Epithelial cell of prostate (primary cell): ENCODE results near the gene ARID3C.
"Not testable (repeated sequence)": the region's sequence is repeated elsewhere in the genome, so short reads cannot be mapped to it uniquely, and the experiment has no call there.

Experiments used
- DNase-seq: peaks from one replicate; pipeline ENCODE4 v3.0.0-alpha.2; 2011; ENCODE audit warnings: low read depth, low spot score
- H3K27ac ChIP-seq: fragments of 450-650 bp; 2 replicates; pipeline ENCODE4 v1.5.1; 2017; ENCODE audit warnings: mild to moderate bottlenecking

ARID3C gene

GRCh38 chr9:34653151-34654072 is 24.5 kb upstream of the ARID3C start:
- no peak overlapping the region for H3K27ac ChIP-seq
- DNase-seq = no peak

GRCh38 chr9:34652602-34653000 is 23.7 kb upstream of the ARID3C start:
- no peak for DNase-seq
- H3K27ac ChIP-seq = no peak overlapping the region

GRCh38 chr9:34651876-34652601 is 23.2 kb upstream of the ARID3C start, which contains the start of gene IL11RA:
IL11RA (plus strand) TSS chr9:34652185; CDS start chr9:34655218, 3,033 bp downstream.
- H3K27ac ChIP-seq = peak within 1 kb of the TSS; percentile 55
- no peak for DNase-seq

- DNase-seq = no peak
- H3K27ac ChIP-seq = peak overlapping the region; percentile 55
Observed at GRCh38 chr9:34651321-34651720, 22.5 kb upstream of the ARID3C start.

- no peak for DNase-seq
- no peak overlapping the region for H3K27ac ChIP-seq
Observed at GRCh38 chr9:34650816-34651215, 21.9 kb upstream of the ARID3C start.

- DNase-seq = no peak
- H3K27ac ChIP-seq = no peak overlapping the region
Observed at GRCh38 chr9:34648673-34649072, 19.8 kb upstream of the ARID3C start.

GRCh38 chr9:34647651-34648050 is 18.8 kb upstream of the ARID3C start:
- no peak for DNase-seq
- H3K27ac ChIP-seq = no peak overlapping the region

GRCh38 chr9:34647084-34647403 is 18.2 kb upstream of the ARID3C start:
- H3K27ac ChIP-seq = peak overlapping the region; percentile 47
- no peak for DNase-seq

- H3K27ac ChIP-seq = peak within 1 kb of the TSS; percentile 47
- no peak for DNase-seq
Observed at GRCh38 chr9:34646211-34647083, 17.6 kb upstream of the ARID3C start, which contains the start of gene GALT. GALT (plus strand) TSS chr9:34646675; CDS start chr9:34646705, 30 bp downstream.

- no peak for DNase-seq
- no peak overlapping the region for H3K27ac ChIP-seq
Observed at GRCh38 chr9:34644766-34645314, 16.0 kb upstream of the ARID3C start.

- H3K27ac ChIP-seq = no peak overlapping the region
- no peak for DNase-seq
Observed at GRCh38 chr9:34642679-34643078, 13.8 kb upstream of the ARID3C start.

GRCh38 chr9:34639322-34639721 is 10.5 kb upstream of the ARID3C start:
- not testable (repeated sequence) for DNase-seq, H3K27ac ChIP-seq

- no peak for DNase-seq
- peak overlapping the region; percentile 54 for H3K27ac ChIP-seq
Observed at GRCh38 chr9:34638138-34638445, 9.2 kb upstream of the ARID3C start.

GRCh38 chr9:34637356-34638137 is 8.7 kb upstream of the ARID3C start, which contains the start of gene SIGMAR1:
SIGMAR1 (minus strand) TSS chr9:34637787; CDS start chr9:34637697, 90 bp downstream.
- H3K27ac ChIP-seq = peak within 1 kb of the TSS; percentile 54
- DNase-seq = no peak

- H3K27ac ChIP-seq = peak overlapping the region; percentile 54
- DNase-seq = no peak
Observed at GRCh38 chr9:34636791-34637355, 8.0 kb upstream of the ARID3C start.

- H3K27ac ChIP-seq = no peak overlapping the region
- DNase-seq = no peak
Observed at GRCh38 chr9:34635556-34635955, 6.7 kb upstream of the ARID3C start.

GRCh38 chr9:34634551-34635248 is 5.8 kb upstream of the ARID3C start:
- H3K27ac ChIP-seq = no peak overlapping the region
- no peak for DNase-seq

- H3K27ac ChIP-seq = no peak overlapping the region
- no peak for DNase-seq
Observed at GRCh38 chr9:34633851-34634550, 5.1 kb upstream of the ARID3C start.
